Ascending aorta (tissue), 2 donors: ENCODE measurements around the gene SPACDR. TPM values are rescaled to one million over a fixed set of nuclear protein-coding genes. Genes with fewer than 3 reads are reported as not detected.

Source experiments
- DNase-seq, 2 donors: peaks; one replicate each; pipeline ENCODE4 v3.0.0-alpha.2; 2019; ENCODE audit warnings: low spot score in 2 of 2
- H3K27ac ChIP-seq, 2 donors: fragments of 200-600 bp; sonication (generic); one replicate each; pipeline ENCODE4 v1.5.1; 2016 to 2017; ENCODE audit warnings: mild to moderate bottlenecking in 1 of 2
- H3K27me3 ChIP-seq: fragments of 200-600 bp; sonication (generic); one replicate; pipeline ENCODE4 v1.5.1; 2017
- H3K36me3 ChIP-seq, 2 donors: fragments of 200-600 bp; sonication (generic); one replicate each; pipeline ENCODE4 v1.5.1; 2016
- H3K4me1 ChIP-seq, 2 donors: fragments of 200-600 bp; sonication (generic); one replicate each; pipeline ENCODE4 v1.5.1; 2016 to 2017; ENCODE audit warnings: mild to moderate bottlenecking in 1 of 2
- H3K4me3 ChIP-seq, 2 donors: fragments of 200-600 bp; sonication (generic); one replicate each; pipeline ENCODE4 v1.5.1; 2016 to 2017; ENCODE audit warnings: mild to moderate bottlenecking in 1 of 2
- H3K9me3 ChIP-seq, 2 donors: fragments of 200-600 bp; sonication (generic); one replicate each; pipeline ENCODE4 v1.5.1; 2016
- CTCF ChIP-seq, 3 experiments: fragments of 200-600 bp in 2 of 3; fragments of 450-650 bp in 1 of 3; sonication (generic) in 2 of 3; IDR thresholded peaks; one replicate each; pipeline ENCODE4 v1.5.1; 2016 to 2019; ENCODE audit warnings: antibody characterized with exemption in 3 of 3, mild to moderate bottlenecking in 1 of 3, moderate library complexity in 1 of 3
- intact Hi-C: fragments of 100-400 bp; cut with DNase I; formaldehyde crosslinking; loops from one replicate; pipeline ENCODE4 v1.15.1; 2023
- total RNA-seq: library from RNA; depleted of rRNA; stranded (reverse); fragments of >200 nt; gene quantifications from one replicate; pipeline ENCODE4 v1.1.0, GENCODE V29; 2016

SPACDR gene
- total RNA-seq, 1 donor from 2014 or later = not detected

- no peak overlapping the region for H3K4me3 ChIP-seq
- no peaks in the 10 kb centered on the region for H3K36me3 ChIP-seq
- no peaks in the 10 kb centered on the region for H3K9me3 ChIP-seq
- peaks cover 5 to 12% of the 10 kb centered on the region in 2 donors for H3K4me1 ChIP-seq
- no peak for TF ChIP-seq CTCF (IDR thresholded peaks at IDR 0.05)
- no peak overlapping the region for H3K27ac ChIP-seq
- intact Hi-C loops = no loop called here
- no peak for DNase-seq
- no peaks in the 10 kb centered on the region for H3K27me3 ChIP-seq
Measured at GRCh38 chr7:100486753-100487446, 22.8 kb upstream of the SPACDR start.

GRCh38 chr7:100486111-100486636 lies 22.1 kb upstream of the SPACDR start:
- intact Hi-C loops = no loop called here
- H3K9me3 ChIP-seq = no peaks in the 10 kb centered on the region
- peaks cover 5 to 12% of the 10 kb centered on the region in 2 donors for H3K4me1 ChIP-seq
- H3K27ac ChIP-seq = no peak overlapping the region
- no peak for TF ChIP-seq CTCF (IDR thresholded peaks at IDR 0.05)
- no peak for DNase-seq
- H3K4me3 ChIP-seq = no peak overlapping the region
- no peaks in the 10 kb centered on the region for H3K36me3 ChIP-seq
- no peaks in the 10 kb centered on the region for H3K27me3 ChIP-seq

GRCh38 chr7:100485471-100485876 lies 21.4 kb upstream of the SPACDR start:
- TF ChIP-seq CTCF (IDR thresholded peaks at IDR 0.05) = no peak
- Histone ChIP-seq H3K4me1 (peaks cover 5 to 12% of the 10 kb centered on the region in 2 donors), H3K36me3 (no peaks in the 10 kb centered on the region), H3K27me3 (no peaks in the 10 kb centered on the region), H3K27ac (no peak overlapping the region), H3K4me3 (no peak overlapping the region), H3K9me3 (no peaks in the 10 kb centered on the region)
- DNase-seq = no peak
- intact Hi-C loops = no loop called here

- no peaks in the 10 kb centered on the region for H3K9me3 ChIP-seq
- TF ChIP-seq CTCF (IDR thresholded peaks at IDR 0.05) = no peak
- intact Hi-C loops = loop anchor here (5.0 kb wide), 2 partner anchors 208 to 368 kb away; partner anchors contain the start of genes GIGYF1 and SLC12A9
- peaks cover 6 to 12% of the 10 kb centered on the region in 2 donors for H3K4me1 ChIP-seq
- H3K27ac ChIP-seq = no peak overlapping the region
- H3K4me3 ChIP-seq = no peak overlapping the region
- H3K36me3 ChIP-seq = no peaks in the 10 kb centered on the region
- DNase-seq = no peak
- H3K27me3 ChIP-seq = no peaks in the 10 kb centered on the region
Measured at GRCh38 chr7:100484673-100485045, 20.6 kb upstream of the SPACDR start.

GRCh38 chr7:100483722-100484672 lies 19.9 kb upstream of the SPACDR start, which contains the start of gene NYAP1:
Gene NYAP1 (plus strand): TSS chr7:100483927. CDS start chr7:100485312, 1,385 bp downstream.
- Histone ChIP-seq H3K4me3 (peak within 1 kb of the TSS; percentile 61 to 76), H3K9me3 (no peaks in the 10 kb centered on the region), H3K4me1 (peaks cover 8 to 16% of the 10 kb centered on the region in 2 donors), H3K27me3 (no peaks in the 10 kb centered on the region), H3K36me3 (no peaks in the 10 kb centered on the region), H3K27ac (no peak within 1 kb of the TSS)
- DNase-seq = no peak
- intact Hi-C loops = loop anchor here (1.0 to 5.0 kb wide), 3 partner anchors 15 to 368 kb away; partner anchors contain the start of genes GIGYF1 and SLC12A9
- TF ChIP-seq CTCF (IDR thresholded peaks at IDR 0.05) = no peak
